Measurements from ENCODE around the gene APOBEC3H. TPM values are rescaled to one million over a fixed set of nuclear protein-coding genes. Genes with fewer than 3 reads are reported as not detected.

APOBEC3H gene
- total RNA-seq, 1 experiment from 2014 or later = 1.8 TPM

GRCh38 chr22:39139933-39140332 is 42.9 kb downstream of the APOBEC3H start:
- intact Hi-C loops (cut with micrococcal nuclease) = no loop called here
- H4K20me1 ChIP-seq (ENCODE audit: insufficient read depth) = no peaks in the 10 kb centered on the region
- TF ChIP-seq ATF3 (IDR thresholded peaks at IDR 0.05) = no peak
- TF ChIP-seq ZFX (IDR thresholded peaks at IDR 0.05) = no peak
- no peak for TF ChIP-seq CTCF (IDR thresholded peaks at IDR 0.05 in 2 of 3, conservative IDR thresholded peaks at IDR 0.05 in 1 of 3; ENCODE audit: borderline replicate concordance in 1 of 3, insufficient read depth in 1 of 3, low read depth in 2 of 3, low read length in 2 of 3)
- no peak for TF ChIP-seq JUND (IDR thresholded peaks at IDR 0.05)
- no peak for TF ChIP-seq SRF (IDR thresholded peaks at IDR 0.05; ENCODE audit: low read depth)
- no peak for TF ChIP-seq CBX3 (IDR thresholded peaks at IDR 0.05; ENCODE audit: low read depth)
- TF ChIP-seq FOSL1 (IDR thresholded peaks at IDR 0.05; ENCODE audit: low read depth) = no peak
- no peak for TF ChIP-seq POLR2A (IDR thresholded peaks at IDR 0.05; ENCODE audit: borderline replicate concordance, extremely low read depth, insufficient read depth, insufficient read length)
- TF ChIP-seq TCF7L2 (IDR thresholded peaks at IDR 0.05; ENCODE audit: borderline replicate concordance, extremely low read depth, insufficient read depth, insufficient read length) = no peak
- no peak for TF ChIP-seq SP1 (IDR thresholded peaks at IDR 0.05; ENCODE audit: low read depth)
- no peak for TF ChIP-seq REST (IDR thresholded peaks at IDR 0.05; ENCODE audit: low read depth)
- no peak for TF ChIP-seq ZNF274 (IDR thresholded peaks at IDR 0.05; ENCODE audit: low read depth, low read length)
- TF ChIP-seq POLR2AphosphoS5 (IDR thresholded peaks at IDR 0.05; ENCODE audit: low read depth, low read length) = no peak
- ATAC-seq = no peak
- no peaks in the 10 kb centered on the region for H3K9me2 ChIP-seq (ENCODE audit: insufficient read depth)
- ChIA-PET CTCF (no interaction called here), RAD21 (ENCODE audit: low non-redundant PET in 1 of 2, low total read pairs in 2 of 2, uncharacterized antibody in 2 of 2, unreplicated experiment in 2 of 2) (no interaction called here), POLR2A (no interaction called here)
- H3K36me3 ChIP-seq (ENCODE audit: control insufficient read depth in 1 of 2, insufficient read depth in 2 of 2, low read length in 2 of 2) = no peaks in the 10 kb centered on the region
- H3K79me2 ChIP-seq (ENCODE audit: insufficient read depth, low read length) = no peaks in the 10 kb centered on the region
- H3K9me3 ChIP-seq (ENCODE audit: control insufficient read depth in 1 of 2, insufficient read depth in 1 of 2, low read depth in 1 of 2, low read length in 2 of 2) = no peaks in the 10 kb centered on the region
- no peak overlapping the region for H3K4me2 ChIP-seq (ENCODE audit: low read length)
- no peak for DNase-seq (ENCODE audit: low read depth, low spot score)
- peaks cover 5 to 7% of the 10 kb centered on the region in 2 experiments; a peak in 3 of 4 replicates for H3K4me1 ChIP-seq (ENCODE audit: control insufficient read depth in 1 of 2, insufficient read depth in 2 of 2, low read length in 2 of 2)
- no peaks in the 10 kb centered on the region for H3K27me3 ChIP-seq (ENCODE audit: insufficient read depth, low read length)
- no TSS peak for BruUV-seq (replicated peaks)
- no peak overlapping the region for H2AFZ ChIP-seq (ENCODE audit: low read depth, low read length, poor library complexity, severe bottlenecking)
- no peak overlapping the region for H3K4me3 ChIP-seq (replicated peaks in 1 of 2; ENCODE audit: low read depth in 1 of 2, low read length in 2 of 2)
- H3K9ac ChIP-seq (ENCODE audit: low read length) = no peak overlapping the region
- H3K27ac ChIP-seq (ENCODE audit: low read depth, low read length) = no peak overlapping the region

Measured in HCT116 (cell line).